Head of caudate nucleus (tissue), 42 donors: ENCODE results near the gene KCNN1.
"Not testable (repeated sequence)": the region's sequence is repeated elsewhere in the genome, so short reads cannot be mapped to it uniquely, and the experiment has no call there.

Experiments
- DNase-seq, 42 donors: peaks; one replicate each; pipeline versions ENCODE4 v3.0.0 to v3.0.0-alpha.2; 2020 to 2021; ENCODE audit warnings: mixed read lengths in 7 of 42
- intact Hi-C: fragments of 100-400 bp; cut with DNase I; formaldehyde crosslinking; loops from one replicate; pipeline ENCODE4 v1.15.0; 2022

The KCNN1 gene

DNA sequence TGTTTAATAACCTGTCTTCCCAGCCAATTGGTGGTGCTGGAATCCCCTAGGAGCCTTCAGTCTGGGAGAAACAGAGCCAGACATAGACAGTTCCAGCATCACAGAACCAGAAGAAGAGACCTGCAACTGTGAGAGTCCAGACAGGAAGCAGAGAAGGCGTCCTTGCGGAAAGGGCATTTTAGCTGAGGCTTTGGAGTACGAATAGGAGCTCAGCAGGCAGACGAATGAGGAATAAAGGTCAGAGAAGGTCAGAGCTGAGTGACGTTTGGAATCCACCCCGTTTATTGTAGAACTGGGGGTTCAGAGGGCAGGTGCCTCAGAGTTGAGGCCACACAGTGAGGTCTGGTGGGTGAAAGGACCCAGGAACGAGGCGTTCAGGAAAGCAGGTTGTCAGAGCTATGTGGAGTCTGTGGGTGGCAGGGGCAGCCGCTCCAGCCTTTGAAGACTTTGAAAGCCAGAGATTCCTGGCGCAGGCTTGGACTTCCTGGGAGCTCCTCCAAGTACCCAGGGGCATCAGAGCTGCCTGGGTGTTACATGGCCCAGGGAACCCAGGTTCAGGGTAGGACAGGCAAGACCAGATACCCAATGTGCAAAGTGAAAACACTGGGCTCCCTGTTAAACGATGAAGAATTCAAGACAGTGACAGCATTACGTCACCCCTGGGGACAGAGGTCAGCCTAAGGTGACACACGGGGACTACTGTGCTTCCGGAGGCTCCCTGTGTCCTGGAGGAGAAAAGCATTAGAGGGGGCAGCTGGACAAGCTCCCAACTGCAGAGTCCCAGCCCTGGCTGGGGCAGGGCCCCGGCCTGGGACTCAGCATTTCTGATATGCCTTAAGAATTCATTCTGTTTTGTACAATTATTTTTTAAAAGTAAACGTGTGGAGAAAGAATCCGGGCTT lies 46.6 kb downstream of the KCNN1 start:
- intact Hi-C loops: no loop called here
- no peak for DNase-seq

DNA sequence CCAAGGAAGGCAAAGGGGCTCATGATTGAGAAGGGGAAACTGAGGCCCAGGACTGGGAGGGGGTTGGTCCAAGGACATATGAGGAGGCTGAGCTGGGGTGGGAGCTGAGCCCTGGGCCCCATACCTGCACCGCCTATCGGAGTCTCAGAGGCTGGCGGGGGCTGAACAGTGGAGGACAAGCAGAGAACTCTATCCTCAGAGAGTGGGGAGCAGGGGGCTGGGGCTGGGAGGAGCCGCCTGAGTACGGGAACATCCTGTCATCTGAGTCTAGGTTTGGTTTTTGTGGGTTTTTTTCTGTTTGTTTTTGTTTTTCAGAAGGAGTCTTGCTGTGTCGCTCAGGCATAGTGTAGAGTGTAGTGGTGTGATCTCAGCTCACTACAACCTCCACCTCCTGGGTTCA lies 47.3 kb downstream of the KCNN1 start:
- intact Hi-C loops: no loop called here
- no peak for DNase-seq

DNA sequence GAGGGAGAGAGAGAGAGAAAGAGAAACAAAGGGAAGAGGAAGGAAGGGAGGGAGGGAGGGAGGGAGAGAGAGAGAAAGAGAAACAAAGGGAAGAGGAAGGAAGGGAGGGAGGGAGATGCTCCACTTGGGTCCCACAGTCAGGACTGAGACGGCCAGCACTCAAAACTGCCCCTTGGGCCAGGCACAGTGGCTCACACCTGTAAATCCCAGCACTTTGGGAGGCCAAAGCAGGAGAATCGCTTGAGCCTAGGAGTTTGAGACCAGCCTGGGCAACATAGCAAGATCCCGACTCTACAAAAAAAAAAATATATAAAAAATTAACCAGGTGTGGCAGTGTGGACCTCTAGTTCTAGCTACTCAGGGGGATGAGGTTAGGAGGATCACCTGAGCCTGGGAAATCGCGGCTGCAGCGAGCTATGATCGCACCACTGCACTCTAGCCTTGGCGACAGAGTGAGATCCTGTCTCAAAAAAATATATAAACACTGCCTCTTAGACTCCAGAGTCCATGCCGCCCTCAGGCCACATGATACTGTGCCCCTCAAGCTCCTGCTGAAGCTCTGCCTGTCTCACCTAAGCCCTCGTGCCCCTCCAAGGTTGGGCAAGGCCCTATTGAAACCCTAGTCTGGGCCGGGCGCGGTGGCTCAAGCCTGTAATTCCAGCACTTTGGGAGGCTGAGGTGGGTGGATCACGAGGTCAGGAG lies 49.5 kb downstream of the KCNN1 start:
- DNase-seq: no peak
- intact Hi-C loops: no loop called here

DNA sequence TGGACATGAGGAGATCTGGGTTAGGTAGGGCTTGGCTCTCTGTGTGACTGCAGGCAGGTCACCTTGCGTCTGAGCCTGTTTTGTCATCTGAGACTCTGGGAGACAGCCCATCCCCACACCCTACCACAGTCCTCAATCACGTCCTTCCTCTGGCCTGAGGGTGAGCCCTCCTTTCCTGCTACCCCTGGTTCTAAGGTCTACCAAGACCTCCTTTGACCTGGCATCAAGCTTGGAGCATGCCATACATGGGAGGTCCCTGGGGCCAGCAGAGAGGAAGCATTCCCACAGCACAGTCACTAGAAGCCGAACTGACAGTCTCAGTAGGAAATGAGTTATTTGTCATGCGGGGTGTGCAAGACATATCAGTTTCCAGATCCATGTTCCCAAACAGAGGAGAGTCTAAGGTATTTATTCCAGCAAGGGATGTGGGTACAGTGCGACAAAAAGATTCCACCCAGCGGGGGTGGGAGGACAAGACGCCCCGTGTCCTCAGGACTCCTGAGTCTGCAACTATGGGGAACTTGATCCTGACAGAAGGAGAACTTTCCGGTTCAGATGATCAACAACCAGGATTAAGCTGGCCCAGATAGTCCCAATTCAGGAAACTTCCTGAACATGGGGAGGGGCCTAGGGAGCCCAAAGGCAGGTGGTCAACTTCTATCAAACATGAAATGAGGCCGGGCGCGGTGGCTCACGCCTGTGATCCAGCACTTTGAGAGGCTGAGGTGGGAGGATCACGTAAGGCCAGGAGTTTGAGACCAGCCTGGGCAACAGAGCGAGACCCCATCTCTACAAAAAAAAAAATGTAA lies 50.6 kb downstream of the KCNN1 start:
- no peak for DNase-seq
- intact Hi-C loops: no loop called here

DNA sequence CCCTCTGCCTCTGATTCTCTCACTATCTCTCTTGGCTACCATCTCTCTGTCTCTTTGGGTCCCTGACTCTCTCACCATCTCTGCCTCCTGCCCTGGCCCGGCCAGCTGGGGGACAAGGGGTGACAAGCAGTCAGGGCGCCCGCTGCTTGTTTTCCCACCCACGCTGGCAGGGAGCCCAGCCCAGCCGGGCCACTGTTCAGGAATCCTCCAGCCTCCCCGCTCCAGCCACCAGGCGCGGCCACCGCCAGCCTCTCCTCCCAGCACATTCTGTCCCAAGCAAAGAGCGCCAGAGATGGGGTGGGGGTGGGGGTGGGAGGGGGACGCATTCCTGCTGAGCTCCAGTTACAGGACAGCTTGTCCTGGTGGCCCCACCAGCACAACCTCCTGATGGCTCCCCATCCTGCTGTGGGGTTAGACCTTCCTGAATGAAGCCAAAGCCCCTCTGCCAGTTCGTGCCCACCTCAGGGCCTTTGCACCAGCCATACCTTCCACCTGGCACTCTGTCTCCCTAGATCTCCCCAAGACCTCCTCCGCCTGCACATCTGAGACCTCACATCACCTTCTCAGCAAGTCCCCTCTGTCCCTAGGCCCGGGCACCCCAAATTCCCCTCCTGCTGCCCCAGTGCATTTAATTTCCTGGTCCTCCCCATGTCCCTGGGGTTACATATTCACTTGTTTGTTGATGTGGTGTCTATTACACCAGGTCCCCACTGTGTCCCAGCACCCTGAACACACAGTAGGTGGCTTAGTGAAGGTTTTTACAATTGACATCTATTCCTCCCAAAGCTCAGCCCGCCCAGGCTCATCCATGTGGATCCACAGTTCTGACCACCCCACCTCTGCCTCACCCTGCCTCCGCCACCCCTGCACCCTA lies 53.5 kb downstream of the KCNN1 start:
- intact Hi-C loops: no loop called here

DNA sequence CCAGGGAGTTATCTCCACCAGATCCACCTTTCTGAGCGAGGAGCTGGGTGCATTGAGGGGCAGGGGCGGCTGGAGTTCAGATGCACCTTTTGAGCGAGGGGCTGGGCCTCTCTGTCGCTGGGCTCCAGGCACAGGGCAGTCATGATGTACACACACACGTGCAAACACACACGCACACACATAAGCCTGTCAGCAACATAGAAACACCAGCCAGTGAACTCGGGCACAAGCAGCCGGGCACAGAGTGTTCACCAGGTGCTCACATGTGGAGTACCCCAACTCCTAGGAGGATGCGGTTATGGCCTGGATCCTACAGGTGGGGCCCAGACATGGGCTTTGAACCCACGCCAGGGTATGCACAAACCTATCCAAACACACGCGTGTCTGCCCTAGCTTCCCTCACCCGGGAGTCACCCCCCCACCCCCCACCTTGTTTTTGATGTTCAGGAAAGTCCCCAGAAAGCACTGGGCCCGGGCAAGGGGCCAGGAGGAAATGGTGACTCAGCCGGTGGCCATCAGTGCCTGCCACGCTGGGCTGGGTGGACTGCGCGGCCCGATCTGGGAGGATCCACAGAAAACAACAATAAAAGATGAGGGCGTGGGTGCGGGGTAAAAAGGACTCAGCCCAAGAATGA lies 54.3 kb downstream of the KCNN1 start:
- intact Hi-C loops: no loop called here
- peak; percentile 66 to 95 (median 84) for DNase-seq

More for the DNA sequence above, 53.5 kb downstream of the KCNN1 start:
- peak; percentile 85 to 98 (median 93) for DNase-seq

DNA sequence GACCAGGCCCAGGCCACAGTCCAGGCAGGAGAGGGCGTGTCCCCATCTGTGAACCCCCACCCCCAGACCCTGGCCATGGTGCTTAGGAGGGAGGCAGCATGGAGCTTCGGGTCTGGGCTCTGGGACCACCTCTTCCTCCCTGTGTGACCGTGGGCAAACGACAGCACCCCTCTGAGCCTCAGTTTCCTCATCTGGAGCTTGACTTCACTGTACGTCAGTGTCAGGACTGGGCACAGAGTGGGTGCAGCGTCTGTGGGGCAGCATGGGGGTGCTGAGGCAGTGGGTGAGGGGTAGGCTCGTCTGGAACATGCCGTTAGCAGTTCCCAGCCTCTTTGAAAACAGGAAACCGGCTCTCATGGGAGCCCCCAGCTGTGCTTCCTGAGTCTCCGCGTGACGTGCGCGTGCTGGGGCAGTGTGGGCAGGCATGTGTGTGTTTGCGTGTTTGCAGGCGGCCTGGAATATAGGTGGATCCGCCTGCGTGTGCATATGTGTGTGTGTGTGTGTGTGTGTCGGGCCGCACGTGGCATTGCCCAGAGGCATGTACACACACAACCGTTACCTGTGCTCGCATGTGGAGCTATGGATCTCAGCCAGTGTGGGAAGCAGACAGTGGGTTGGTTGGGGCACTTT lies 56.8 kb downstream of the KCNN1 start:
- DNase-seq: peak in 31 of 42 donors; percentile 37 to 80 (median 62)
- intact Hi-C loops: no loop called here

DNA sequence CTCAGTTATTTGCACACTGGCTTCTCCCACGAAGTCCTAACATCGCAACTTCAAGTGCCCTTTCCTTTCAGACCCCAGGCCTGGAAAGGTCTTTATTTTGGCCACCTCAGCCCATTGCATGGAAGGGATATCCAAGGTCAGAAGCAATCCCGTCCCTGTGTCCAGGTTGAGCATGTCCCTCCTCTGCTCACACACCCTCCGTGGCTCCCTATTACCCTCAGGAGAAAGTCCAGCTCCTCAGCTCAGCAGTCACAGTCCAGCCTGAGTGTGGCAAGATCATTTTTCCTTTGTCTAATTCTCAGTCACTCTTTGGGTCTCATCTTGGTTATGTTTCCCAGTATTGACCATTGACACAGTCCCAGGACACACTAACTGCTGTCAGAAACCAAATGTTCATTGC lies 60.2 kb downstream of the KCNN1 start:
- DNase-seq: no peak
- intact Hi-C loops: no loop called here

DNA sequence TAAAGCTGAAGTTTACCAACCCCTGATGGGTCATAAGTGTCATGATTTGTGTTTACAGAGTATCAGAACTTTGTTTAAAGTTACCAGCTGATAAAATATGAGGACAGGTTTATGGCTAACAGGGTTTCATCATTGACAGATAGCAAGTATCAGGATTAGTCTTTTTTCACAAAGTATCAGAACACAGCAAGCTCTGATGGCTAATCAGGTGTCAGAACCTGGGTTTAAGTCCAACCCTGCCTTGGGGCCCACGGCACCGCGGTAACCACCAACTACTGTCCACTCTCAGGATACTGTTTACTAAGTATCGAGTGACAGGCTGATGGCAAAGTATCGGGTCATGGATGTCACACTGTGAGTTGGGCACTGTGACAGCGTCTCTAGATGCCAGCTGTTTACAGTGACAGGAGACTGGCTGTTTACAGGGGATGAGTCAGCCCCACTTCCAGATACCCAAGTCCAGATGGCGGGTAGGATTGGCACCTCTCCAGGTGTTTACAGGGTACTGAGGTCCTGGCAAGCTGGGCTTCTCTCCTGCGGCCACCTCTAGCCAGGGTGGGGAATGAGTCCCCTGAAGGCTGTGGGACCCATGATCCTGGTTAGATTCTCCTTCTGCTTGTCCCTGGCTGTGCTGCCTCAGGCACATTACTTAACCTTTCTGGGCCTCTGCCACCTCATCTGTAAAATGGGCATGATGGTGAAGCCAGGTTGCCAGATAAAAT lies 62.9 kb downstream of the KCNN1 start:
- intact Hi-C loops: no loop called here
- DNase-seq: peak in 38 of 42 donors; percentile 38 to 90 (median 66)

DNA sequence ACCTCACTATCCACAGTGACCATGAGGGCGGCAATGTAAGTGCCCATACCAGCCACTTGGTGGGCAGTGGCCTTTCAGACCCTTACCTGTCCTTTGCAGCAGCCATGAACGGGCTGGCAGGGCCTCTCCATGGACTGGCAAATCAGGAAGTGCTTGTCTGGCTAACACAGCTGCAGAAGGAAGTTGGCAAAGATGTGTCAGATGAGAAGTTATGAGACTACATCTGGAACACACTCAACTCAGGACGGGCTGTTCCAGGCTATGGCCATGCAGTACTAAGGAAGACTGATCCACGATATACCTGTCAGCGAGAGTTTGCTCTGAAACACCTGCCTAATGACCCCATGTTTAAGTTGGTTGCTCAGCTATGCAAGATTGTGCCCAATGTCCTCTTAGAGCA lies 64.5 kb downstream of the KCNN1 start:
- intact Hi-C loops, DNase-seq: not testable (repeated sequence)

DNA sequence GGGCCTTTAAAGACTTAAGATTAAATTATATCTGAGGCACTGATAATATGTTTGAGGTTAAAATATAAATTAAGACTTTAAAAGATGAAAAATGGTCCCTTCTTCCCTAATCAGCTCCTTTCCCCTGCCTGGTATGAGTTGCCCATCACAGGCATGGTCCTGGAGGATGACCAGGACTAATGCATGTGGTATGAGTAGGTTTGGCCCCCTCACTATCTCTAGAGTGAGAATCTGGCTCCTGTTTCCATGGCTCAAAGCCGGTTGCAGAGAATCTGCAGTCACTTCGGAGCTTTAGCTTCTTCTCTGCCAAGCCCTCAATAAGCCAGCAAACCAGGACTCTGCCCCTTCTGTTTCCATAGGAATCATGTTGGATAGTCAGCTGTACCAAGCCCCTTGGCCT lies 65.2 kb downstream of the KCNN1 start:
- intact Hi-C loops, DNase-seq: not testable (repeated sequence)

DNA sequence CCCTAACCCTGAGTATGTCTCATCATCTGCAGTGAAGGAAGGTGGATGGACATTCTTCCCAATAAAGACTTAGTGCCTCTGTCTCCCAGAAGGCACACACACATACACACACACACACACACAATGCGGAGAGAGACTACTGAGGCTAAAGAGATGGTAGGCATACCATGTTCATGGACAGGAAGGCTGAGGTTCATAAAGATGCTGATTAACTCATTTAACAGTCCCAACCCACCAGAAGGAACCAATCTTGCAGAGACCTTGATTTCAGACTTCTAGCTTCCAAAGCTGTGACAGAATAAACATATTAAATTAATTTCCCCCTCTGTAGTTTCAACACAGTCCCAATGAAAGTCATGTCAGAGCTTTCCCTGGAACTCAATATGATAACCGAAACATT lies 74.1 kb downstream of the KCNN1 start:
- DNase-seq: no peak
- intact Hi-C loops: no loop called here

DNA sequence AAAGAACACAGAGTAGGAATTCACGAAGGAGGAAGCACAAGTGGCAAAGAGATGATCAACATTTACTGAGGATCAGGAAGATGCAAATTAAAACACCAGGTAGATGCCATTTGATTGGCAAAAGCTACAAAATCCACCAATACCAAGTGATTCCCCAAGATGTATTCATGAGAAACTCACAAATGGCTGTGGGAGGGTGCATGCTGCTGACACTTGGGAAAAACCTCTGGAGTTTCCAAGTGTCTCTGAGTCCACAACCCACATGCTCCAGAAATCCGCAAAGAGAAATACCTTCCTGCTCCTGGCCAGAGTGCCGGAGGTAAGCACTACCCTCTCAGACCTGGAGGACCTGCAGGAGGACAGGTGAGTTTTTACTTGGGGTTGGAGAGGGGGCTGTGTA lies 76.8 kb downstream of the KCNN1 start:
- no peak for DNase-seq
- intact Hi-C loops: no loop called here

DNA sequence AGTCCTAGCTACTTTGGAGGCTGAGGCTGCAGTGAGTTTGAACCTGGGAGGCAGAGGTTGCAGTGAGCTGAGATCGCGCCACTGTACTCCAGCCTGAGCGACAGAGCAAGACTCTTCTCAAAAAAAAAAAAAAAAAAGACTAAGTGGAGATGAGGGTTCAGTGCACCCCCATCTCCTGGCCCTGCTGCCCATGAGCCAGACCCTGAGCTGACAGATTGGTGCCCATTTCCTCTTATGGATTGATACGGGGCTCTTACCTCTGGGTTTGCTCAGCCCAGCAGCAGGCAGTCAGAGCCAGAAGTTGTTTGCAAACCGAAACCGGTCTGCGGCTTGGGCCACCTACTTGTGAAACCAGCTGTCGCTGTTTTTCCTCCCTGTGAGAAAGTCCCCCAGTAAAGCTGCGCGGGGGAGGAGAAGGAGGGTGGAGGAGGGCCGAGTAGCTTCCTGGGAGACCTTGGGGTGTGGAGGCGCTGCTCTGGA lies 78.0 kb downstream of the KCNN1 start:
- intact Hi-C loops: no loop called here
- peak in 39 of 42 donors; percentile 22 to 79 (median 56) for DNase-seq

DNA sequence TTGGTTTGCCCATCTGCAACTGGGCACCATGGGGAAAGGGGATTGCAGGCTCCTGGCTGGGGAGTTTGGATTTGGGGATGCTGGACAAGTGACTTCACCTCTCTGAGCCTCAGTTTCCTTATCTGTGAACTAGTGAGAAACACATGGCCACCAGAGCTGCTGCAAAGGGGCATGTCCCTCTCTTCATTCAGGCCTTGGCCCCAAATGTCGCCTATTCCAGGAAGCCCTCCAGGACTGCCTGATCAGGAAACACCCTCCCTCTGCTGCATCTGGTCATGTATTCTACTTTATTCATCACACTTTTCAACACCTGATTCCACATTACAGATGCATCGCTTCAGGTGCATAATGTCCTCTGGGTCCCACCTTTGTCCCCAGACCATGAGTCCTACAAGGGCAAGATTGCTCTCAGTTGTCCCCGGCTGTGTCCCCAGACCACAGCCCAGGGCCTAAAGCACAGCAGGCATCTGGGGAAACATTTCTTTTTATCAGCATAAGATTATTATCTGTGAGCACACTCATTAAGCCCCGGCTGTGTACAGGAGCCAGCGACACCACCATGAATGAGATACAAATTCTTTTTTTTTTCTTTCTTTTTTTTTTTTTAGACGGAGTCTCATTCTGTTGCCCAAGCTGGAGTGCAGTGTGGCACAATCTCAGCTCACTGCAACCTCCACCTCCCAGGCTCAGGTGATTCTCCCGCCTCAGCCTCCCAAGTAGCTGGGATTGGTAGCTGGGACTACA lies 78.6 kb downstream of the KCNN1 start:
- DNase-seq: no peak
- intact Hi-C loops: no loop called here

DNA sequence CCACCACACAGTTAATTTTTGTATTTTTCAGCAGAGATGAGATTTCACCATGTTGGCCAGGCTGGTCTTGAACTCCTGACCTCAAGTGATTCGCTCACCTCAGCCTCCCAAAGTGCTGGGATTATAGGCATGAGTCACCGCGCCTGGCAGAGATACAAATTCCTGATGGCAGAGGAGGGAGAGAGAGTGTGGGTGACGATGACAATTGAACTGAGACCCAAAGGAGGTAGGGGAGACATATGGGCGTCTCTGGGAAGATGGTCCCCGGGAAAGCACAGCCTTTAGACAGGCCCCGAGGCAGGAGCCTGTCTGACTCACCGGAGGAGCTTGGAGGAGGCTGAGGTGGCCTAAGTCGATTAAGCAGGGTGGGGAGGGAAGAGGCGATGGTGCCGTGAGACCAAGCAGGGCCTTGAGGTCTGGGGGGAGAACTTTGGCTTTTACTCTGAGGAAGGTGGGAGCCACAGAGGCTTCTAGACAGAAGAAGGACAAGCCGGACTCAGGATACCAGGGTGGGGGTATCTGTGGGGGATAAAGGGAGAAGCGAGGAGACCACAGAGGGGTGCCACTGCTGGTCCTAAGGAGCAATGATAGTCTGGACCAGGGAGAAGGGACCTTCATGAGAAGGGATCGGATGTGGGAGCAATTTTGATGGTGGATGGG lies 79.3 kb downstream of the KCNN1 start:
- intact Hi-C loops: no loop called here
- DNase-seq: peak in 12 of 42 donors; percentile 12 to 68 (median 42)
